IMR-90 (cell line): ENCODE measurements around the gene MBTPS2.
"Not testable (repeated sequence)": the region's sequence is repeated elsewhere in the genome, so short reads cannot be mapped to it uniquely, and the experiment has no call there.

Experiments
- MAZ ChIP-seq: IDR thresholded peaks from 2 replicates; pipeline ENCODE4 v1.6.1; 2012; ENCODE audit warnings: low read depth, mild to moderate bottlenecking, low read length, improper control_type of control experiment, moderate library complexity, borderline replicate concordance
- POLR2A ChIP-seq: IDR thresholded peaks from 2 replicates; pipeline ENCODE4 v1.6.1; 2012; ENCODE audit warnings: mild to moderate bottlenecking, low read depth, low read length
- RCOR1 ChIP-seq: IDR thresholded peaks from 2 replicates; pipeline ENCODE4 v1.6.1; 2012; ENCODE audit warnings: mild to moderate bottlenecking, low read length, improper control_type of control experiment; ENCODE audit not compliant: insufficient replicate concordance
- TF ChIP-seq, protein P1 (sequence below): conservative IDR thresholded peaks from 2 replicates; pipeline ENCODE4 v1.5.1; 2012; ENCODE audit warnings: mild to moderate bottlenecking, low read depth, low read length, improper control_type of control experiment

DNA sequence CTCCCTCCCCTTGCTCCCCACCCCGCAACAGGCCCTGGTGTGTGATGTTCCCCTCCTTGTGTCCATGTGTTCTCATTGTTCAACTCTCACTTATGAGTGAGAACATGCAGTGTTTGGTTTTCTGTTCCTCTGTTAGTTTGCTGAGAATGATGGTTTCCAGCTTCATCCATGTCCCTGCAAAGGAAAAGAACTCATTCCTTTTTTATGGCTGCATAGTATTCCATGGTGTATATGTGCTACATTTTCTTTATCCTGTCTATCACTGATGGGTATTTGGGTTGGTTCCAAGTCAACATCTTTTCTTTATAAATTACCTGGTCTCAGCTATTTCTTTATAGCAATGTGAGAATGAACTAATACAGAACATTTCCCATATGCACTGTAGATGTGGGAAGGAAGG is 19.2 kb upstream of the MBTPS2 start:
- TF ChIP-seq, protein P1, sequence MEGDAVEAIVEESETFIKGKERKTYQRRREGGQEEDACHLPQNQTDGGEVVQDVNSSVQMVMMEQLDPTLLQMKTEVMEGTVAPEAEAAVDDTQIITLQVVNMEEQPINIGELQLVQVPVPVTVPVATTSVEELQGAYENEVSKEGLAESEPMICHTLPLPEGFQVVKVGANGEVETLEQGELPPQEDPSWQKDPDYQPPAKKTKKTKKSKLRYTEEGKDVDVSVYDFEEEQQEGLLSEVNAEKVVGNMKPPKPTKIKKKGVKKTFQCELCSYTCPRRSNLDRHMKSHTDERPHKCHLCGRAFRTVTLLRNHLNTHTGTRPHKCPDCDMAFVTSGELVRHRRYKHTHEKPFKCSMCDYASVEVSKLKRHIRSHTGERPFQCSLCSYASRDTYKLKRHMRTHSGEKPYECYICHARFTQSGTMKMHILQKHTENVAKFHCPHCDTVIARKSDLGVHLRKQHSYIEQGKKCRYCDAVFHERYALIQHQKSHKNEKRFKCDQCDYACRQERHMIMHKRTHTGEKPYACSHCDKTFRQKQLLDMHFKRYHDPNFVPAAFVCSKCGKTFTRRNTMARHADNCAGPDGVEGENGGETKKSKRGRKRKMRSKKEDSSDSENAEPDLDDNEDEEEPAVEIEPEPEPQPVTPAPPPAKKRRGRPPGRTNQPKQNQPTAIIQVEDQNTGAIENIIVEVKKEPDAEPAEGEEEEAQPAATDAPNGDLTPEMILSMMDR, result not testable (repeated sequence)
- not testable (repeated sequence) for TF ChIP-seq MAZ, RCOR1, POLR2A
